HG02678 (cell line): Measurements from ENCODE around the gene SLC22A4.

Source experiments
- ATAC-seq: cut with Tn5 transposase; IDR thresholded peaks from one replicate; pipeline ENCODE4 v1.9.1; 2021; ENCODE audit warnings: mild to moderate bottlenecking, moderate library complexity; ENCODE audit not compliant: unreplicated experiment

SLC22A4 gene

DNA sequence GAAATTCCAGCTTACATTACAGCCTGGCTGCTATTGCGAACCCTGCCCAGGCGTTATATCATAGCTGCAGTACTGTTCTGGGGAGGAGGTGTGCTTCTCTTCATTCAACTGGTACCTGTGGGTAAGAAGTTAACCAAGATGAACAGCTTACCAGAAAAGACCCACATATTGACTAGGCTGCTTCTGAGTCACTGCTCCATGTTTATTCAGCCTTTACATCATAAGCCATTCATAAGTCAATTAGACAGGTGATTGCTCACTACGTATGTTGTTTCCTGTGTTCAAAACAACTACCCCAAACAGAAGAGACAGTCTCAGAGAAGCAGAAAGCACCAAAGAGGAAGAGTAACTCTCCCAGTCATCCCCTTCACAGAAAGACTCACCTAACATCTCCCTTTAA lies 40.6 kb downstream of the SLC22A4 start:
- no peak for ATAC-seq

DNA sequence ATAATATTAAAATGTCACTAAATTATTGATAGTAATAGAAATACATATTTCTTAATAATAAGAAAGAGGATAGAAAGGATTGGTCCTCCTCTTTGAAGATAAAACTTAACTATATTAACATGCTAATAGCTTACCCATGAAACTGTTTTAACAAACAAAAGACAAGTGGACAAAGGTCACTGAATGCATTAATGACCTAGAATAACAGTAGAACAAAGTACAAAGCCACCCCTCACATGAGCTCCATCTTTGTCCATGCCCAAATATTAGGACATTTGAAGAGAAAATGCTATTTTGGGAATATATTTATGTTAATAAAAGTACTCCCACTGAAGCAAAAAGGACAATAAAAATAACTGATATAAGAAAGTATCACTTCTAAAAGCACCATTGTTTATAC lies 41.2 kb downstream of the SLC22A4 start:
- no peak for ATAC-seq

DNA sequence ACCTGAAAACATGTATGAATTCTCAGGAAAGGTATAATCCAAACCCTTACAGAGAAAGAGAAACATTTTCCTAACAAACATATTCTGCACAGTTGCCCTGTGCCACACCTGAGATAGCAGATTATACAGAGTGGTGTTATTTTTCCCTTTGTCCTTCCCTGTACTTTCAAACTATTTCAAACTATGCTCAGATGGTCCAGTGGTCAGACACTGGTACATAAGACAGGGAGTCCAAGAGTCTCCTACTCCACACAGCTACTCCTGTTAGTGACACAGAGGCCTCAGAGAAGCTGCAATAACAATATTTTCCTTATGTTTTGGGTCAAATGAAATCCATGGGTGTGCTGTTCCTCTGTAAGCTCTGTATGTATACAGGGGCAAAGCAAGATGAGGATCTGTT lies 45.3 kb downstream of the SLC22A4 start:
- no peak for ATAC-seq

- no peak for ATAC-seq
Measured at GRCh38 chr5:132342291-132343180, 48.3 kb downstream of the SLC22A4 start.

DNA sequence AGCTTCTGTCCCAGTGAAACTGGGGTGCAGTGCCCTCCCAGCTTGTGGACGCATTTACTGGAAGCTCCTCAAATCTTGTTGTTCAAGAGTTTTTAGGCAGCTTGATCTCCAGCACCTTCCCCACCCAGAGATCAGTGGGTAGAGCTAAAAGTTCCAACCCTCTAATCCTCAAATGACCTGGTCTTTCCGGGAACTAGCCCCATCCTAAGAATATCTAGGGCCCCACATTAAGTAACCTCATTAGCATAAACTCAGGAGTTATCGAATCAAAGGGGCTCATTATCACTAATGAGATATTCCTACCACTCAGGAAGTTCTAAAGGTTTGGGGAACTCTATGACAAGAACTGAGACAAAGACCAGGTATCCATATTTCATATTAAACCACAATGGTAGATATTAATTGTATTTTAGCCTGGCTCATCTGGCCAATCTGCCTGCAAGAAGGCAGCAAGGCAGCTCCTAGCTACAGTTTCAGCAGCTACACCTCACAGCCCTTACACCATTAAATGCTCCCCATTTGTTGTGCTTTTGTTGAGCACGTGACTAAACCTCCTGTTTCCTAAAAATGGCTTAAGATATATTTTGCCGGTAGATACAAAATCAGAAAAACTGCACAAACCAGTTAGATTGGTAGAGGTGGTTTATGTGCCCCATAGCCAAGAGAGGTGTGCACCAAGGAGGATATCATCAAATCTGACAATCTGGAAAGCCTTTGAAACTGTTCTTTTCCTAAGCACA lies 50.8 kb downstream of the SLC22A4 start:
- ATAC-seq = no peak

DNA sequence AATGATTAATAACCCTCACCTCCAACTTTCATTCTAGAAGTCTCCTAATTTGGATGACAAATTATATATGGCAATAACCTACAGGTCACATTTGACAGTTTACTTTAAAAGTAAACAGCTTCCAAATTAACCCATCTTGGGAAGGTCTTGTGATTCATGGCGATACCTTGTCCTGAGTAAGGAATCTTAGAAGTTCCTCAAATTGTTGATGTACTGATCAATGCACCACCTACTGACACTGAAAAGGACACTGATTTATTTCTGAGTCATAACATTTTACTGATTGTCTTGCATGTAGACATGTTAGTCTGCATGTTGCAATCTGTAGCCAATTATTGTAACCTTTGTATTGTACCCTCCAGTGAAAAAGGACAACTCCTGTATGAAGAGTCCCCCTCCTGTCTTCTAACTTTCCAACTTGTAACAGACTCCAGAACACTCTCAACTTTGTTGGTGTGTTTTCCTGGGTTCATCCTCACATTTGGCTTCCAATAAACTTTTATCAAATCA lies 59.3 kb downstream of the SLC22A4 start:
- ATAC-seq = no peak

DNA sequence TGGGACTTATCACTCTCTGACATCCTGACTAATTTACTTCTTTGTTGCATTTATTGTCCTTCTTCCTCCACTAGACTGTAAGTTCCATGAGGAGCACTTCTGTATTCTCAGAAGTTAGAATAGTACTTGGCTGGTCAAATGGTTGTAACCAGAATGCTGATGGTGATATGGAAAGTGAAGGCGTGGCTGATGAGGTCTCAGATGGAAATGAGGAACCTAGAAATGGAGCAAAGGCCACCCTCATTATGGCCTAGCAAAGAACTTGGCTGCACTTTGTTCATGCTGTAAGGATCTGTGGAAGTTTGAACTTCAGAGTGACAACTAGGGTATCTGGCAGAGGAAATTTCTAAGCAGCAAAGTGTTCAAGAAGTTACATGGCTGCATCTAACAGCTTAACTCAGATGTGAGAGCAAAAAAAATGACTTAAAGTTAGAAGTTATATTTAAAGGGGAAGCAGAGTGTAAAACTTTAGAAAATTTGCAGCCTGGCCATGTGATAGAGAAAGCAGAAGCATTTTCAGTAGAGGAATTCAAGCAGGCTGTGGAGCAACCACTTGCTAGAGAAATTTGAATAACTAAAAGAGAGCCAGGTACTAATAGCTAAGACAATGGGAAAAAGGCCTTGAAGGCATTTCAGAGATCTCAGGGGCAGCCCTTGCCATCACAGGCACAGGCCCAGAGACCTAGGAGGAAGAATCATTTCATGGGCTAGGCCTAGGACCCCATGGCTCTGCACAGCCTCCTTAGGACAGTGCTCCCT lies 60.4 kb downstream of the SLC22A4 start:
- no peak for ATAC-seq

GRCh38 chr5:132355140-132355765 lies 61.1 kb downstream of the SLC22A4 start:
- ATAC-seq = no peak

GRCh38 chr5:132358775-132359174 lies 64.6 kb downstream of the SLC22A4 start:
- no peak for ATAC-seq

DNA sequence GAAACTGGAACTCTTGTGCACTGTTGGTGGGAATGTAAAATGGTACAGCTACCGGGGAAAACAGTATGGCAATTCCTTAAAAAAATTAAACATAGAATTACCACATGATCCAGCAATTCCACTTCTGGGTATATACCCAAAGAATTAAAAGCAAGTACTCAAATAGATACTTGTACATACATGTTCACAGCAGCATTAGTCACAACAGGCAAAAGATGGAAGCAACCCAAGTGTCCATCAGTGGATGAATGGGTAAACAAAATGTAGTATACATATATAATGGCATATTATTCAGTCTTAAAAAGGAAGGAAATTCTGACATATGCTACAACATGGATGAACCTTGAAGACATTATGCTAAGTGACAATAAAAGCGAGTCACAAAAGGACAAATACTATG lies 67.9 kb downstream of the SLC22A4 start:
- ATAC-seq = no peak

DNA sequence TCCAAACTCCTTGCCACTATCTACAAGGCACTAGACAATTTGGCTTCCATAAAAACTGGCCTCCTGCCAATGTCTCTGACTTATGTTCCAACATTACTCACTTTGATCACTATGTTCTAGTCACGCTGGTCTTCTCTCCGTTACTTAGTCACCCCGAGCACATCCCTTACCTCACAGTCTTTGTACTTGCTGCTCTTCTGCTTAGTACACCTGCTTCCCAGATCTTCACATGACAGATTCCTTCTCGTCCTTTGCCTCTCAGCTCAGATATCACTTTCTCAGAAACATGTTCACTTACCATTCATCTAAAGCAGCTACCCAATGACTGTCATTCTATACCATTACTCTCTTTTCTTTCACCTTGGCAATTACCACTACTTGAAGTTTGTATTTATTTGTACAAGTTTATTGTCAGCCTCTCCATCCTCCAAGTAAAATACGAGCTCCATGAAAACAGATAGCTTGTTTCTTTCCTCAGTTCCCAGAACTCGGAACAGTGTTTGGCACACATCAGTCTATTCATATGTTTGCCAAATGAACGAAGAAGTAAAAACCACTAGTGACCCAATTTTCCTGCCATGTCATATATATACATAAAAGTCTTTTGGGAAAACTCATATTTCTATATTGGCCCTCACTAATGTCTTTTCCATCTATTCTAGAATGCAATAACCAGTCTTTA lies 69.4 kb downstream of the SLC22A4 start:
- ATAC-seq = no peak

GRCh38 chr5:132364319-132364718 lies 70.1 kb downstream of the SLC22A4 start:
- ATAC-seq = no peak

GRCh38 chr5:132365213-132365612 lies 71.0 kb downstream of the SLC22A4 start:
- ATAC-seq = no peak

- no peak for ATAC-seq
Measured at GRCh38 chr5:132368186-132368585, 74.0 kb downstream of the SLC22A4 start.

DNA sequence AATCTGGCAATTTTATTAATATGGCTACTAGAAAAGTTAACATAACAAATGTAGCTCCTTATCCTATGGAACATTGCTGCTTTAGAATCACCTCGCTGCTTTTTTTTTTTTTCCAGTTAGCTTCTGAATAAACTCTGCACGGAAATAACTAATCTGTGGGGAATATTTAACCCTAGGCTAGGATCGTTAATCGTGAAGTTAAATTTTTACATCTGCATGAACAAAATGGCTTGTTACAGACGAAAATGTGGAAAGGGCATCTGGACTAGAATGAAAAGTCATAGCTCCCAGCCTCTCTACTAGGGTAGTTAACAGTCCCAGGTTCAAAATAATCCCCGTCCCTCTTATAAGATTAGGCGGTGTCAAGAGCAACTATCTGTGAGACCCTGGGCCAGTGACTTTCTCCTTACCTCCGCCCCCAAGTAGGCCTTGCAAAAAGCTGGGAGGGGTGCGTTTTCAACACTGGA lies 74.8 kb downstream of the SLC22A4 start:
- no peak for ATAC-seq

DNA sequence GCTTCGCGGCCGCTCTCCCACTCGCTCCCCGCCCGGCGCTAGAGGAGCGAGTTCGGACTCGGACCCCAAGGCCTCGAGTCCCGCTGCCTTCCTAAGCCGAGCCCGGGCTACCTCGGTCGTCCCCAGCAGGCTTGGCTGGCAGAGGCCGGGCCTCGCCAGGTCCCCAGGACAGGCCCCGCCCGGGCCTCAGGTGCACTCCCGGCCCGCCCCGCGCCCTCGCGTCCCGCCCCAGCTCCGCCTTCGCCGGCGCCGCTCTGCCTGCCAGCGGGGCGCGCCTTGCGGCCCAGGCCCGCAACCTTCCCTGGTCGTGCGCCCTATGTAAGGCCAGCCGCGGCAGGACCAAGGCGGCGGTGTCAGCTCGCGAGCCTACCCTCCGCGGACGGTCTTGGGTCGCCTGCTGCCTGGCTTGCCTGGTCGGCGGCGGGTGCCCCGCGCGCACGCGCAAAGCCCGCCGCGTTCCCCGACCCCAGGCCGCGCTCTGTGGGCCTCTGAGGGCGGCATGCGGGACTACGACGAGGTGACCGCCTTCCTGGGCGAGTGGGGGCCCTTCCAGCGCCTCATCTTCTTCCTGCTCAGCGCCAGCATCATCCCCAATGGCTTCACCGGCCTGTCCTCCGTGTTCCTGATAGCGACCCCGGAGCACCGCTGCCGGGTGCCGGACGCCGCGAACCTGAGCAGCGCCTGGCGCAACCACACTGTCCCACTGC lies 75.4 kb downstream of the SLC22A4 start, which contains the start of gene SLC22A5:
TSS of gene SLC22A5 (plus strand) at position 237 of the 707 bp plus-strand sequence. CDS start at position 500, 263 bp downstream.
- peak; percentile 92 for ATAC-seq

DNA sequence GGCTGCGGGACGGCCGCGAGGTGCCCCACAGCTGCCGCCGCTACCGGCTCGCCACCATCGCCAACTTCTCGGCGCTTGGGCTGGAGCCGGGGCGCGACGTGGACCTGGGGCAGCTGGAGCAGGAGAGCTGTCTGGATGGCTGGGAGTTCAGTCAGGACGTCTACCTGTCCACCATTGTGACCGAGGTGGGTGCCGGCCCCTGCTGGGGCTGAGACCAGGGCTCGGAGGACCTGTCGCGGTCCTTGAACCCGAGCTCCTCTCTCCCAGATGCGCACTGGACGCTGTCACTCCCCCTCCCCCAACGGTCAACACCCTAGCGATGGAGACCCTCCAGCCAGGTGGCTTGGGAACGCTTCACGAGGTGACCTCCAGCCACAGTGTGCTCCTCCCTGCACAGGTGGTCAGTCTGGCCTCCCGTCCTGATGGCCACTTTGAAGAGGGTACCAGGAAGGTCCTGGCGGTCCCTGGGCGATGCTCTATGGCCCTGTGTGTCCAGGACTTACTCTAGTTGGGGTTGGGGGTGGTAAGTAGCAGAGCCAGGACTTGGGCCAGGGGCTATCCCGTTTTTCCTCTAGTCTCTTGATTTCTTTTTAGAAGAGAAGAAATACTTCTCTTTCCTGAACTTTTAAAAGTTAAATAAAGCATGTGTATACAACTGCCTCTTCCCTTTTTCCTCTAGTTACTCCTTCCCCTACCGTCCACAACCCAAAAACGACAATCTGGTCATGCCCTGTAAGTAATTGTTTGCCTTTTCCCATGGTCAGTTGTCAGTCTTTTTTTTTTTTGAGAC lies 76.2 kb downstream of the SLC22A4 start:
- no peak for ATAC-seq

GRCh38 chr5:132370971-132371602 lies 76.9 kb downstream of the SLC22A4 start:
- no peak for ATAC-seq
